Measurements from ENCODE around the gene SLC35B1.

Gene SLC35B1

DNA sequence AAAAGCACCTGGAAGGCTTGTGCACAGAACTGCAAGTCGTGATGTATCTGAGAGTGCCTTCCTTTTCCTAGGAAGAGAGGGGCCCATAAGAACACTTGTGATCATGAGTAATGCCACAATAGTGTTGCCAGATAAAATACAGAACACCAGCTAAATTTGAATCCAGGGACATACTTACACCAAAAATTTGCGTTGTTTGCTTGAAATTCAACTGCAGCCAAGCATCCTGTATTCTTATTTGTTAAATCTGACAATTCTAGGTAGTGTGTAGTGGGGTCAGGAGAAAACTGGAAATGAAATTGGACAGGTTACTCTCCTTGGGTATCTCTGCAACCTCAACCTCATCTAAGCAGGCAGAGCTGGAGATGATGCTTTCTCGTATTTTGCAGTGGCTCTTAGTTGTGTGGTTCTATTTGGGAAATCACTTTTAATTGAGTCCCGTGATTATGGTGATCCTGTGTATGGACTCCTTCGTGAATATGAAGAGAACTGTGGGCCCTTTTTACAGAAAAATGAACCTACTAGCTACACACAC lies 12.0 kb downstream of the SLC35B1 start:
- Histone ChIP-seq H3K27me3 (ENCODE audit: insufficient read depth, low read length) (no peaks in the 10 kb centered on the region), H3K4me2 (ENCODE audit: low read length) (no peak overlapping the region), H3F3A (ENCODE audit: insufficient read depth, low read length) (no peaks in the 10 kb centered on the region), H3K4me1 (ENCODE audit: insufficient read depth, low read length, severe bottlenecking) (no peaks in the 10 kb centered on the region), H3K4me3 (ENCODE audit: low read depth, low read length, poor library complexity, severe bottlenecking) (no peak overlapping the region), H3K36me3 (ENCODE audit: insufficient read depth, low read length) (peaks cover 12% of the 10 kb centered on the region; the same call in 1 of the 2 replicates), H2AFZ (ENCODE audit: low read length) (no peak overlapping the region), H3K79me2 (ENCODE audit: insufficient read depth, low read length) (no peaks in the 10 kb centered on the region), H3K9ac (ENCODE audit: low read length) (no peak overlapping the region), H3K9me2 (ENCODE audit: low read depth, low read length) (no peaks in the 10 kb centered on the region), H3K27ac (ENCODE audit: low read depth, low read length, poor library complexity, severe bottlenecking) (no peak overlapping the region), H3K9me3 (ENCODE audit: low read length) (no peaks in the 10 kb centered on the region), H4K20me1 (ENCODE audit: insufficient read depth, low read length) (no peaks in the 10 kb centered on the region)
- TF ChIP-seq EZH2 (IDR thresholded peaks at IDR 0.05; ENCODE audit: borderline replicate concordance, low read length), result no peak
- TF ChIP-seq, protein P1, sequence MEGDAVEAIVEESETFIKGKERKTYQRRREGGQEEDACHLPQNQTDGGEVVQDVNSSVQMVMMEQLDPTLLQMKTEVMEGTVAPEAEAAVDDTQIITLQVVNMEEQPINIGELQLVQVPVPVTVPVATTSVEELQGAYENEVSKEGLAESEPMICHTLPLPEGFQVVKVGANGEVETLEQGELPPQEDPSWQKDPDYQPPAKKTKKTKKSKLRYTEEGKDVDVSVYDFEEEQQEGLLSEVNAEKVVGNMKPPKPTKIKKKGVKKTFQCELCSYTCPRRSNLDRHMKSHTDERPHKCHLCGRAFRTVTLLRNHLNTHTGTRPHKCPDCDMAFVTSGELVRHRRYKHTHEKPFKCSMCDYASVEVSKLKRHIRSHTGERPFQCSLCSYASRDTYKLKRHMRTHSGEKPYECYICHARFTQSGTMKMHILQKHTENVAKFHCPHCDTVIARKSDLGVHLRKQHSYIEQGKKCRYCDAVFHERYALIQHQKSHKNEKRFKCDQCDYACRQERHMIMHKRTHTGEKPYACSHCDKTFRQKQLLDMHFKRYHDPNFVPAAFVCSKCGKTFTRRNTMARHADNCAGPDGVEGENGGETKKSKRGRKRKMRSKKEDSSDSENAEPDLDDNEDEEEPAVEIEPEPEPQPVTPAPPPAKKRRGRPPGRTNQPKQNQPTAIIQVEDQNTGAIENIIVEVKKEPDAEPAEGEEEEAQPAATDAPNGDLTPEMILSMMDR (IDR thresholded peaks at IDR 0.05; ENCODE audit: low read length), result no peak

DNA sequence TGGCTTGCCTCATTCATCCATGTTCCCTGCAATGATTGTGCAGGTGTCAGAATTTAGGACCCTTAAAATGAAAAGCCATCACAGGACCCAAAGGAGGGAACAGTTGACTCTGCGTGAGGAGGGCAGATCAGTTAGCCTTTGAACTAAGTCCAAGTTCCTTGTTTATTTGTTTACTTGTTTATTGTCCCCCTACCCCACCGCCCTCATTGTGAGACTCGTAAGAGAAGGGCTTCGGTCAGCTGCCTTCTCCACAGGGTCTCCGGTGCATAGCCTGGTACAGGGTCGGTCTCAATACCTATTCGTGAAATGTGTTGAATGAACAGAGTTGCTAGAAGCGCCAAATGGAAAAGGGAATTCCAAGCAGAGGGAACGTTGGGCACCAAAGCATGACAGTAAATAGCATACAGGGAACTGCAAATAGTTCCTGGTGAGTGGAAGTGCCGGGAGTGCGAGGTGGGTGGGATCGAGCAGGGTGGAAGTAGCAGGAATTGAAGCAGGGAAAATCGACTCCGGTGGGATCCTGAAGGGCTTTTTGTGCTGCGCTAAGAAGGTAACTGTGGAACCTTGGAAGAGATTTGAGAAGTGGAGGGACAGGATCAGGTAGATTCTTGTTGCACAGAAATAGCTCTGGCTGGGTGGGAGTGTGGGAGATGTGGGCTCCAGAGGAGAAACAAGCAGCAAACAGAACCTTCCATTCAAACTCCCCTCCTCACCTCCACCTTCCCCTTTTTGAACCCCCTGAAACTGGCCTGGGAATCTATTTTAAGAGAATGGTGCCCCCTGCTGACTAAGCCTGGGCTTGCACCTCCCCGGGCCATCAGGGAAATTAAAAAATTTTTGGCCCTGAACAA lies 12.7 kb downstream of the SLC35B1 start:
- H3K79me2 ChIP-seq (ENCODE audit: insufficient read depth, low read length), result no peaks in the 10 kb centered on the region
- H3K4me2 ChIP-seq (ENCODE audit: low read length), result no peak overlapping the region
- no peak overlapping the region for H2AFZ ChIP-seq (ENCODE audit: low read length)
- H3K4me3 ChIP-seq (ENCODE audit: low read depth, low read length, poor library complexity, severe bottlenecking), result no peak overlapping the region
- no peak overlapping the region for H3K27ac ChIP-seq (ENCODE audit: low read depth, low read length, poor library complexity, severe bottlenecking)
- no peaks in the 10 kb centered on the region for H3K9me3 ChIP-seq (ENCODE audit: low read length)
- TF ChIP-seq, protein P1 (IDR thresholded peaks at IDR 0.05; ENCODE audit: low read length), result peak; percentile 98
- TF ChIP-seq EZH2 (IDR thresholded peaks at IDR 0.05; ENCODE audit: borderline replicate concordance, low read length), result no peak
- no peaks in the 10 kb centered on the region for H3K4me1 ChIP-seq (ENCODE audit: insufficient read depth, low read length, severe bottlenecking)
- no peak overlapping the region for H3K9ac ChIP-seq (ENCODE audit: low read length)
- H3K9me2 ChIP-seq (ENCODE audit: low read depth, low read length), result no peaks in the 10 kb centered on the region
- no peaks in the 10 kb centered on the region for H4K20me1 ChIP-seq (ENCODE audit: insufficient read depth, low read length)
- H3K36me3 ChIP-seq (ENCODE audit: insufficient read depth, low read length), result peaks cover 5% of the 10 kb centered on the region; the same call in 1 of the 2 replicates
- no peaks in the 10 kb centered on the region for H3K27me3 ChIP-seq (ENCODE audit: insufficient read depth, low read length)
- H3F3A ChIP-seq (ENCODE audit: insufficient read depth, low read length), result no peaks in the 10 kb centered on the region

DNA sequence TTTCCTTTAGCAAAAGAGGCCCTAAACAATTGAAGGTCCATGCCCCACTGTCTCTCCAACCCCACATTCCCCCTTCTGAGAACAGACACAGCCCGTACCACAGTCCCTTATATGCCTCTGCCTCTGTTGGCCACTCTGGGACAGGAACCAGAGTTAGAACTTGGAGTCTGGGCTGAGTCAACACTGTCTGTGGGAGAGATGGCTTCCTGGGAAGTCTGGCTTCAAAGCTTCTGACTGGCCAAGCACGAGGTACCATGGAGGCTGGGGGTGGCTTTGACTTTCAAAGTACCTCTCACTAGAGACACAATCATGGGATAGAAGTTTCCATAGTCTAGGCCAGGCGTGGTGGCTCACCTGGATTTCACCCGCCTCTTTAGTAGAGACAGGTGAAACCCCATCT lies 15.0 kb downstream of the SLC35B1 start:
- peaks cover 6% of the 10 kb centered on the region for H3K4me1 ChIP-seq (ENCODE audit: insufficient read depth, low read length, severe bottlenecking)

More for the DNA sequence above, 15.0 kb downstream of the SLC35B1 start:
- Histone ChIP-seq H3K9me2 (ENCODE audit: low read depth, low read length) (no peaks in the 10 kb centered on the region), H3F3A (ENCODE audit: insufficient read depth, low read length) (no peaks in the 10 kb centered on the region), H3K36me3 (ENCODE audit: insufficient read depth, low read length) (no peaks in the 10 kb centered on the region), H3K9me3 (ENCODE audit: low read length) (no peaks in the 10 kb centered on the region), H3K79me2 (ENCODE audit: insufficient read depth, low read length) (no peaks in the 10 kb centered on the region), H4K20me1 (ENCODE audit: insufficient read depth, low read length) (no peaks in the 10 kb centered on the region), H3K4me2 (ENCODE audit: low read length) (no peak overlapping the region), H3K27me3 (ENCODE audit: insufficient read depth, low read length) (no peaks in the 10 kb centered on the region), H2AFZ (ENCODE audit: low read length) (no peak overlapping the region), H3K9ac (ENCODE audit: low read length) (no peak overlapping the region), H3K4me3 (ENCODE audit: low read depth, low read length, poor library complexity, severe bottlenecking) (no peak overlapping the region), H3K27ac (ENCODE audit: low read depth, low read length, poor library complexity, severe bottlenecking) (no peak overlapping the region)
- TF ChIP-seq EZH2 (IDR thresholded peaks at IDR 0.05; ENCODE audit: borderline replicate concordance, low read length), result no peak
- TF ChIP-seq, protein P1 (IDR thresholded peaks at IDR 0.05; ENCODE audit: low read length), result no peak
